Astrocyte (in vitro differentiated cells and primary cell): ENCODE measurements around the gene TLE2.

Experiments
- CTCF ChIP-seq: IDR thresholded peaks from 2 replicates; pipeline ENCODE4 v1.5.1; 2011; ENCODE audit warnings: low read depth, mild to moderate bottlenecking, inconsistent platforms, low read length, moderate library complexity; ENCODE audit not compliant: insufficient read depth
- EZH2 ChIP-seq: IDR thresholded peaks from 2 replicates; pipeline ENCODE4 v1.6.1; 2012; ENCODE audit warnings: mild to moderate bottlenecking, low read length, inconsistent platforms; ENCODE audit not compliant: insufficient read depth

DNA sequence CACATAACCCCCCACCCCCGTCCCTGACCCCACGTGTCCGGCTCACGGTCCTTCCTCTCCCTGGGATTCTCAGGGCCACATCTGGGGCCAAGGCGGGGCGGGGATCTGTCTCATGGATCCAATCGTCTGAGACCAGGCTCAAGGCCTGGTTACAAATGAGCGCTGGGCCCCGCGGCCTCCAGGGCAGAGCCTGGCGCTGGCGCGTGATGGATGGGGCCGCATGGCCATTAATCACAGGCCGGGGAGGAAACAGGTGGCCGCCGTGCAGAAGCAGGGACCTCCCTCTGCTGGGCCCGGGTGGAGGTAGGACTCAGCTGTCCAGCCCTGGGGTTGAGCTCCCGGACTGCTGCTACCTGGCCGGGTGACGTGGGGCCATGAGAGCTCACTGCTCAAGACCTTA is 39.0 kb upstream of the TLE2 start:
- TF ChIP-seq CTCF (no peak), EZH2 (no peak)
